K562 (cell line): ENCODE data around the gene CRYZL1. TPM values are rescaled to one million over a fixed set of nuclear protein-coding genes. Genes with fewer than 3 reads are reported as not detected.

Experiments
- ATF6 ChIP-seq: sonication (generic); formaldehyde crosslinking; IDR thresholded peaks from 2 replicates; pipeline ENCODE4 v1.4.0; 2020; ENCODE audit warnings: mild to moderate bottlenecking, missing genetic modification reagents
- CBFB ChIP-seq: sonication (generic); formaldehyde crosslinking; IDR thresholded peaks from 2 replicates; pipeline ENCODE4 v1.4.0; 2020; ENCODE audit warnings: mild to moderate bottlenecking, missing genetic modification reagents
- DMBX1 ChIP-seq: fragments of 250-450 bp; sonication (Bioruptor Pico); IDR thresholded peaks from 2 replicates; pipeline ENCODE4 v1.8.0; 2022; ENCODE audit warnings: inconsistent platforms, mild to moderate bottlenecking, moderate library complexity, borderline replicate concordance
- ESRRA ChIP-seq: fragments of 450-650 bp; IDR thresholded peaks from 2 replicates; pipeline ENCODE4 v1.6.1; 2014; ENCODE audit warnings: low read depth, mild to moderate bottlenecking, moderate library complexity, borderline replicate concordance
- FOXM1 ChIP-seq, 2 experiments: fragments of 450-650 bp in 1 of 2; sonication (generic) in 1 of 2; formaldehyde crosslinking in 1 of 2; IDR thresholded peaks; 2 replicates each; pipeline versions ENCODE4 v1.6.1 to v1.9.0; 2017 to 2022; ENCODE audit warnings: low read depth in 2 of 2, mild to moderate bottlenecking in 2 of 2, missing genetic modification reagents in 1 of 2, moderate library complexity in 1 of 2
- GATAD2B ChIP-seq: fragments of 450-650 bp; IDR thresholded peaks from 2 replicates; pipeline ENCODE4 v1.6.1; 2017; ENCODE audit warnings: mild to moderate bottlenecking, borderline replicate concordance
- GTF2E2 ChIP-seq: fragments of 200-800 bp; sonication (Bioruptor generic); IDR thresholded peaks from 2 replicates; pipeline ENCODE4 v1.6.1; 2016; ENCODE audit warnings: missing genetic modification characterization, missing compliant biosample characterization
- JUNB ChIP-seq: fragments of 450-650 bp; formaldehyde crosslinking; conservative IDR thresholded peaks from 2 replicates; pipeline ENCODE4 v1.4.0; 2020; ENCODE audit warnings: mild to moderate bottlenecking
- KLF1 ChIP-seq: fragments of 450-650 bp; IDR thresholded peaks from 2 replicates; pipeline ENCODE4 v1.6.1; 2016; ENCODE audit warnings: missing genetic modification characterization, missing compliant biosample characterization
- RNF2 ChIP-seq: sonication (generic); IDR thresholded peaks from 2 replicates; pipeline ENCODE4 v1.6.1; 2016
- SPI1 ChIP-seq: IDR thresholded peaks from 2 replicates; pipeline ENCODE4 v1.6.1; 2011; ENCODE audit warnings: low read depth, low read length, control low read depth, borderline replicate concordance
- SREBF2 ChIP-seq: sonication (generic); formaldehyde crosslinking; IDR thresholded peaks from 2 replicates; pipeline ENCODE4 v1.4.0; 2020; ENCODE audit warnings: mild to moderate bottlenecking, missing genetic modification reagents
- XRCC3 ChIP-seq: fragments of 450-650 bp; IDR thresholded peaks from 2 replicates; pipeline ENCODE4 v1.6.1; 2017; ENCODE audit warnings: mild to moderate bottlenecking, moderate library complexity
- YY1 ChIP-seq, 3 experiments: IDR thresholded peaks; 2 replicates each; pipeline ENCODE4 v1.6.1; 2011; ENCODE audit warnings: low read length in 2 of 3, mild to moderate bottlenecking in 2 of 3, moderate library complexity in 2 of 3, borderline replicate concordance in 1 of 3, control low read depth in 1 of 3, low read depth in 1 of 3; ENCODE audit not compliant: insufficient read depth in 3 of 3, insufficient replicate concordance in 2 of 3, control insufficient read depth in 1 of 3, insufficient read length in 1 of 3; ENCODE audit errors: extremely low read depth in 1 of 3
- ZFX ChIP-seq: sonication (generic); formaldehyde crosslinking; IDR thresholded peaks from 2 replicates; pipeline ENCODE4 v1.8.0; 2022; ENCODE audit warnings: mild to moderate bottlenecking, missing genetic modification reagents, moderate library complexity
- ZHX1 ChIP-seq: fragments of 150-350 bp; conservative IDR thresholded peaks from 2 replicates; pipeline ENCODE4 v1.6.1; 2014; ENCODE audit warnings: low read length
- ZNF133 ChIP-seq: fragments of 250-450 bp; sonication (Bioruptor Pico); IDR thresholded peaks from 2 replicates; pipeline ENCODE4 v1.4.0; 2020; ENCODE audit warnings: mild to moderate bottlenecking
- ZNF431 ChIP-seq: sonication (generic); formaldehyde crosslinking; IDR thresholded peaks from 2 replicates; pipeline ENCODE4 v1.8.0; 2022; ENCODE audit warnings: mild to moderate bottlenecking, missing genetic modification reagents
- polyA plus RNA-seq, 8 experiments: library from polyadenylated mRNA; depleted of rRNA in 4 of 8; stranded (reverse) in 5 of 8; unstranded in 3 of 8; fragments of >200 nt; fragmentation: Nextera tagmentation in 2 of 8; fragmentation: Illumina TruSeq in 1 of 8; extraction: Ambion mirVana in 2 of 8; extraction: Trizol in 1 of 8; gene quantifications; 2 replicates each; pipeline versions ENCODE4 v1.2.1 to v1.2.3, GENCODE V29; 2011 to 2014; ENCODE audit warnings: inconsistent platforms in 1 of 8, missing spikeins in 1 of 8
- total RNA-seq, 7 experiments: library from RNA; depleted of rRNA in 6 of 7; stranded (reverse); fragments of >200 nt in 6 of 7; fragmentation: Illumina TruSeq in 2 of 7; extraction: Trizol in 2 of 7; gene quantifications; 2 replicates each; pipeline versions ENCODE4 v1.2.1 to v1.2.3, GENCODE V29; 2011 to 2021; ENCODE audit warnings: low replicate concordance in 1 of 7
- TF ChIP-seq, protein P1 (sequence below), 2 experiments: fragments of 450-650 bp in 1 of 2; sonication (generic) in 1 of 2; formaldehyde crosslinking; conservative IDR thresholded peaks; 2 replicates each; pipeline versions ENCODE4 v1.4.0 to v1.8.1; 2020 to 2022; ENCODE audit warnings: mild to moderate bottlenecking in 1 of 2, missing genetic modification reagents in 1 of 2

The CRYZL1 gene
- total and polyA plus RNA-seq, 9 of the 15 experiments (the other 6 are each of a cell fraction or from before 2014, with no cell fraction given) = 19.9 to 98.2 (median 39.2) TPM

- TF ChIP-seq RNF2 (no peak), XRCC3 (no peak), ZNF133 (CRISPR knock-in tag) (0 out of 2 replicates have a peak, but pooled peaks have one; percentile 26), ZFX (CRISPR knock-in tag) (peak; percentile 53), KLF1 (tag) (0 out of 2 replicates have a peak, but pooled peaks have one; percentile 12), ATF6 (CRISPR knock-in tag) (peak; percentile 85; the same call in 1 of the 2 replicates), ESRRA (no peak), ZHX1 (no peak), ZNF431 (peak; percentile 49), SREBF2 (CRISPR knock-in tag) (0 out of 2 replicates have a peak, but pooled peaks have one; percentile 76), JUNB (CRISPR knock-in tag) (0 out of 2 replicates have a peak, but pooled peaks have one; percentile 14), GTF2E2 (tag) (peak; percentile 76), FOXM1 (IDR thresholded peaks at IDR 0.05; ENCODE audit: low read depth) (no peak), FOXM1 (CRISPR knock-in tag; IDR thresholded peaks at IDR 0.05; ENCODE audit: low read depth) (0 out of 2 replicates have a peak, but pooled peaks have one; percentile 77), YY1 (IDR thresholded peaks at IDR 0.05; ENCODE audit: borderline replicate concordance in 1 of 3, control insufficient read depth in 1 of 3, extremely low read depth in 1 of 3, insufficient read depth in 3 of 3, insufficient read length in 1 of 3, insufficient replicate concordance in 2 of 3, low read depth in 1 of 3, low read length in 2 of 3) (peak in 2 of 3 experiments; percentile 10 to 20), DMBX1 (CRISPR knock-in tag) (0 out of 2 replicates have a peak, but pooled peaks have one; percentile 28), CBFB (CRISPR knock-in tag) (0 out of 2 replicates have a peak, but pooled peaks have one; percentile 46), GATAD2B (peak; percentile 91), SPI1 (no peak)
- TF ChIP-seq, protein P1, sequence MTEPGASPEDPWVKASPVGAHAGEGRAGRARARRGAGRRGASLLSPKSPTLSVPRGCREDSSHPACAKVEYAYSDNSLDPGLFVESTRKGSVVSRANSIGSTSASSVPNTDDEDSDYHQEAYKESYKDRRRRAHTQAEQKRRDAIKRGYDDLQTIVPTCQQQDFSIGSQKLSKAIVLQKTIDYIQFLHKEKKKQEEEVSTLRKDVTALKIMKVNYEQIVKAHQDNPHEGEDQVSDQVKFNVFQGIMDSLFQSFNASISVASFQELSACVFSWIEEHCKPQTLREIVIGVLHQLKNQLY (CRISPR knock-in tag; conservative IDR thresholded peaks at IDR 0.05) = 0 out of 4 replicates have a peak, but pooled peaks of 1 of the 2 experiments have one; percentile 23
Observed at GRCh38 chr21:33587792-33588484, 53.6 kb downstream of the CRYZL1 start (continued).
